ENCODE results near the gene C8A.

DNA sequence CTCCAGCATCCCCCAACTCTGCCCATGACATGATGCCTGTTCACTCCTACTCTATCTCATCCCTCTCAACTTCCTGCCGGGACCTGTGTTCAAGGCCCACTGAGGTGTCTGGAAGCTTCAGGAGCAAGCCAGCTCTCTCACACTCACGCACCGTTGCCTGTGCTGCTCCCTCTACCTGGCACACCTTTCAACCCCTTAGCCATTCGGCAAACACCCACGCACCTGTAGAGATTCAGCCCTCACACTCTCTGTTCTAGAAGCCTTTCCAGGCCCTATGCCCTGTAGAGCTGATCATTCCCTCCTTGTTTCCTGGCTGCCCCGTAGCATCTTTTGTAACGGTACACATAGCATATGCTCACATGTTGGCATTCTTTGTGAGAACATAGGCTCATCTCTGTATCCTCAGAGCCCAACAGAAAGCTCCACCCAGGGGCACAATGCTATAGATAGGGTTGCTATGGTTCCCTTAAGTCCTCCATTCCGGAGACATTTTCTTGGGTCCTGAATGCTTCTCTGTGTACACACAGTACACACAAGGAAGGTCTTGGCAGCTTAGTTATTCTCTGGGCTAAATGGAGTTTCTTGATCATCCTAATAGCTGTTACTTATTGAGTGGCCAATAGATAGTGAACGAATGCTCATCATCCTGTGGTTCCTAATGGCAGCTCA, 109.9 kb downstream of the C8A start:
- TF ChIP-seq CTCF (IDR thresholded peaks at IDR 0.05): no peak
- no peak for TF ChIP-seq POLR2A (IDR thresholded peaks at IDR 0.05)

Data from lower leg skin (tissue), 3 donors.